Measurements from ENCODE around the gene TBCD.

- TF ChIP-seq CTCF (IDR thresholded peaks at IDR 0.05; ENCODE audit: insufficient read depth, low read depth, low read length) (no peak), EZH2 (IDR thresholded peaks at IDR 0.05; ENCODE audit: insufficient read depth, low read length) (no peak)
These were observed 208.8 kb downstream of the TBCD start for GRCh38 chr17:82960419-82961271.
